K562 (cell line): ENCODE measurements around the gene SPATA32. TPM values are rescaled to one million over a fixed set of nuclear protein-coding genes. Genes with fewer than 3 reads are reported as not detected.

Source experiments
- ATAC-seq: fragments of 200-7000 bp; cut with Tn5 transposase; 3 replicates; pipeline ENCODE4 v1.9.1; 2020; ENCODE audit warnings: moderate library complexity
- BruUV-seq: library from RNA; stranded (reverse); fragments of 400-500 nt; replicated peaks from 2 replicates; lab custom pipeline; 2021; lab: Mats Ljungman, UMichigan
- CTCF ChIA-PET: fragments of 300-600 bp; formaldehyde crosslinking; extraction: SDS; loops from one replicate; lab custom pipeline; 2021; ENCODE audit warnings: low intra/inter-chr PET ratio; lab: Yijun Ruan, JAX
- POLR2A ChIA-PET: fragments of 300-600, 350-650 bp; sonication (Branson Sonifier 250); formaldehyde crosslinking; extraction: SDS; loops from one replicate; lab custom pipeline; 2021; ENCODE audit warnings: antibody characterized with exemption, inconsistent platforms; lab: Yijun Ruan, JAX
- DNase-seq, 4 experiments: peaks; one replicate each; pipeline versions ENCODE4 v3.0.0 to v3.0.0-alpha.2; 2011 to 2018; ENCODE audit warnings: low spot score in 3 of 4, mixed read lengths in 3 of 4; ENCODE audit errors: extremely low read depth in 1 of 4
- FAIRE-seq: peaks from 2 replicates; lab custom pipeline; 2011; peaks lifted over from hg19 to GRCh38; lab: Jason Lieb, UNC
- H2AFZ ChIP-seq: 2 replicates; pipeline ENCODE4 v1.6.0; 2011; ENCODE audit warnings: low read depth, low read length, control low read depth, inconsistent platforms
- H3K27ac ChIP-seq: fragments of 200-600 bp; 3 replicates; pipeline ENCODE4 v1.8.0; 2011; ENCODE audit warnings: low read depth, mild to moderate bottlenecking, control low read depth, inconsistent platforms, low read length, moderate library complexity, mixed read lengths; ENCODE audit errors: extremely low read depth
- H3K27me3 ChIP-seq, 2 experiments: fragments of 300-600 bp in 1 of 2; 2 replicates in 1 of 2; 3 replicates in 1 of 2; pipeline versions ENCODE4 v1.6.0 to v1.8.0; 2011; ENCODE audit warnings: inconsistent platforms in 2 of 2, low read length in 2 of 2, mild to moderate bottlenecking in 1 of 2, mixed read lengths in 1 of 2, moderate library complexity in 1 of 2; ENCODE audit not compliant: control insufficient read depth in 2 of 2, insufficient read depth in 2 of 2
- H3K36me3 ChIP-seq: fragments of 300-600 bp; 3 replicates; pipeline ENCODE4 v1.8.0; 2011; ENCODE audit warnings: mild to moderate bottlenecking, low read length, inconsistent platforms; ENCODE audit not compliant: control insufficient read depth, insufficient read depth
- H3K4me1 ChIP-seq, 2 experiments: fragments of 200-600 bp in 1 of 2; replicated peaks in 1 of 2; 2 replicates in 1 of 2; 3 replicates in 1 of 2; pipeline versions ENCODE4 v1.5.1 to v1.8.0; 2011; ENCODE audit warnings: inconsistent platforms in 2 of 2, low read length in 2 of 2, mild to moderate bottlenecking in 1 of 2, mixed read lengths in 1 of 2, moderate library complexity in 1 of 2; ENCODE audit not compliant: control insufficient read depth in 2 of 2, insufficient read depth in 2 of 2
- H3K4me2 ChIP-seq: 2 replicates; pipeline ENCODE4 v1.6.1; 2011; ENCODE audit warnings: low read length, control low read depth, inconsistent platforms, mixed read lengths; ENCODE audit not compliant: insufficient read depth
- H3K4me3 ChIP-seq: fragments of 200-600 bp; sonication (generic), shearing (Covaris generic); 2 replicates; pipeline ENCODE4 v1.5.1; 2016; ENCODE audit warnings: control low read depth, inconsistent platforms
- H3K79me2 ChIP-seq: fragments of 200-600 bp; 3 replicates; pipeline ENCODE4 v1.8.0; 2011; ENCODE audit warnings: low read length, inconsistent platforms; ENCODE audit not compliant: control insufficient read depth, insufficient read depth
- H3K9ac ChIP-seq, 2 experiments: 2 replicates each; pipeline versions ENCODE4 v1.6.0 to v1.6.1; 2011; ENCODE audit warnings: low read depth in 2 of 2, low read length in 2 of 2, control low read depth in 1 of 2, inconsistent platforms in 1 of 2, mild to moderate bottlenecking in 1 of 2, mixed read lengths in 1 of 2; ENCODE audit not compliant: insufficient read depth in 1 of 2
- H3K9me1 ChIP-seq: one replicate; pipeline ENCODE4 v1.6.0; 2011; ENCODE audit warnings: inconsistent platforms, mild to moderate bottlenecking, low read length, moderate library complexity; ENCODE audit not compliant: control insufficient read depth, insufficient read depth
- H3K9me3 ChIP-seq: replicated peaks from 2 replicates; pipeline ENCODE4 v1.5.1; 2011; ENCODE audit warnings: low read depth, low read length, inconsistent platforms; ENCODE audit not compliant: control insufficient read depth, insufficient read depth
- H4K20me1 ChIP-seq: replicated peaks from 2 replicates; pipeline ENCODE4 v1.6.1; 2011; ENCODE audit warnings: low read length, inconsistent platforms, mixed read lengths; ENCODE audit not compliant: control insufficient read depth, insufficient read depth
- ELF1 ChIP-seq: fragments of 200-800 bp; sonication (Bioruptor generic); IDR thresholded peaks from 2 replicates; pipeline ENCODE4 v1.6.1; 2016; ENCODE audit warnings: missing genetic modification characterization, missing compliant biosample characterization
- FOXA3 ChIP-seq, 2 experiments: fragments of 450-650 bp in 1 of 2; sonication (generic) in 1 of 2; formaldehyde crosslinking; IDR thresholded peaks in 1 of 2; conservative IDR thresholded peaks in 1 of 2; 2 replicates each; pipeline versions ENCODE4 v1.4.0 to v1.8.0; 2020 to 2022; ENCODE audit warnings: mild to moderate bottlenecking in 2 of 2, missing genetic modification reagents in 1 of 2
- POLR2G ChIP-seq: fragments of 200-400 bp; formaldehyde crosslinking; IDR thresholded peaks from 2 replicates; pipeline ENCODE4 v1.6.1; 2017; ENCODE audit warnings: low read depth, mild to moderate bottlenecking, antibody characterized with exemption, low read length, moderate library complexity
- PRDM10 ChIP-seq: fragments of 450-650 bp; IDR thresholded peaks from 2 replicates; pipeline ENCODE4 v1.6.1; 2018; ENCODE audit not compliant: partially characterized antibody
- WGBS: fragments of 100-300 bp; shearing (Covaris generic); methylation state at CpG from one replicate; pipeline ENCODE4 v1.1.6; 2016; ENCODE audit warnings: low coverage, mixed read lengths; ENCODE audit not compliant: insufficient coverage; ENCODE audit errors: missing lambda C conversion rate; 5-methylcytosine and 5-hydroxymethylcytosine counted together
- in situ Hi-C: fragments of 300-500 bp; cut with MboI; formaldehyde crosslinking; loops from 4 replicates; pipeline ENCODE4 v1.15.0; 2018; ENCODE audit warnings: inconsistent platforms, mixed read lengths
- intact Hi-C: fragments of 100-400 bp; cut with micrococcal nuclease; formaldehyde crosslinking; loops from 2 replicates; pipeline ENCODE4 v1.14.2; 2022
- polyA plus RNA-seq, 8 experiments: library from polyadenylated mRNA; depleted of rRNA in 4 of 8; stranded (reverse) in 5 of 8; unstranded in 3 of 8; fragments of >200 nt; fragmentation: Nextera tagmentation in 2 of 8; fragmentation: Illumina TruSeq in 1 of 8; extraction: Ambion mirVana in 2 of 8; extraction: Trizol in 1 of 8; gene quantifications; 2 replicates each; pipeline versions ENCODE4 v1.2.1 to v1.2.3, GENCODE V29; 2011 to 2014; ENCODE audit warnings: inconsistent platforms in 1 of 8, missing spikeins in 1 of 8
- total RNA-seq, 7 experiments: library from RNA; depleted of rRNA in 6 of 7; stranded (reverse); fragments of >200 nt in 6 of 7; fragmentation: Illumina TruSeq in 2 of 7; extraction: Trizol in 2 of 7; gene quantifications; 2 replicates each; pipeline versions ENCODE4 v1.2.1 to v1.2.3, GENCODE V29; 2011 to 2021; ENCODE audit warnings: low replicate concordance in 1 of 7

SPATA32 gene
- total and polyA plus RNA-seq, 9 of the 15 experiments (the other 6 are each of a cell fraction or from before 2014, with no cell fraction given), result 0.03 to 0.06 TPM; not detected in 7

DNA sequence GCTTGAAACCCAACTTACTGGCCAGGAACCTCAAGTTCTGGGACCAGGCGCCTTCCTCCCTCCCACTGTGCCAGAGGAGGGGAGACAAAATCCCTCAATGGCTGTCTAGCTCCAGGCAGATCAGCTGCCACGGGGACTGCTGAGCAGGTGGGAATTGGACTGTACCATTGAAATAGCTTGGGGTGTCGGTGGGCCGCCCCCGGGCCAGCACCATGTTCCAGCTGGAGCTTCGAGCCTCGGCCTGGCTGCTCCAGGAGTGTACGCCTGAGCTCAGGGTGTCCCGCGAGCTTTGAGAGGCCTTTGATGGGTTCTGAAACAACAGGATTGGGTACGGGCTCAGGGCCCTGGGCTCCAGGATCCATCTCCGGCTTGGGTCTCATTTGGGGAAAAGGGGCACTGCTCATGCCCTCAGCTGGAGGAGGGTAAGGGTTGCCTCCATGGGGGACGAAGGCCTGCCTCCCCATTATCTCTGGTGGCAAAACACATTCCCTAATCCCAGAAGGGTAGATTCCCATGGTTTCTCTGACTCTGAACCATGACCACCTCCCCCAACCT is 4.6 kb upstream of the SPATA32 start:
- no peaks in the 10 kb centered on the region for H3K27me3 ChIP-seq
- no TSS peak for BruUV-seq
- H4K20me1 ChIP-seq, result 0 out of 2 replicates have a peak, but pooled peaks cover 7% of the 10 kb centered on the region
- H2AFZ ChIP-seq, result no peak overlapping the region
- ChIA-PET POLR2A (interaction anchor here (0.7 to 2.4 kb wide), 4 partner anchors 10 to 170 kb away, joined by 3 to 13 read pairs (median 4); no protein-coding TSS in a partner anchor), CTCF (no interaction called here)
- H3K36me3 ChIP-seq, result peaks cover 81% of the 10 kb centered on the region
- WGBS, result 89% methylated on average over 8 of the region's 13 CpGs
- peak; percentile 36; the same call in 1 of the 2 replicates for TF ChIP-seq POLR2G
- TF ChIP-seq PRDM10, result peak; percentile 15
- no peak for TF ChIP-seq FOXA3 (CRISPR knock-in tag; conservative IDR thresholded peaks at IDR 0.05 in 1 of 2, IDR thresholded peaks at IDR 0.05 in 1 of 2)
- no peak for TF ChIP-seq ELF1 (tag)
- H3K9ac ChIP-seq, result no peak overlapping the region
- peaks cover 0 to 24% of the 10 kb centered on the region in 2 experiments; a peak in 1 of 5 replicates for H3K4me1 ChIP-seq
- intact Hi-C loops, result no loop called here
- no peaks in the 10 kb centered on the region for H3K9me3 ChIP-seq
- H3K9me1 ChIP-seq, result no peaks in the 10 kb centered on the region
- no peak for FAIRE-seq
- no peak overlapping the region for H3K4me2 ChIP-seq
- no peak overlapping the region for H3K27ac ChIP-seq
- ATAC-seq, result no peak
- in situ Hi-C loops, result no loop called here
- no peak for DNase-seq
- H3K4me3 ChIP-seq, result no peak overlapping the region
- no peaks in the 10 kb centered on the region for H3K79me2 ChIP-seq
